GM12878 (cell line): ENCODE measurements around the gene RAD52. TPM values are rescaled to one million over a fixed set of nuclear protein-coding genes. Genes with fewer than 3 reads are reported as not detected.

ENCODE experiments used
- ATAC-seq: fragments of 200-7000 bp; cut with Tn5 transposase; 3 replicates; pipeline ENCODE4 v1.9.1; 2020; ENCODE audit warnings: mild to moderate bottlenecking, moderate library complexity
- BruUV-seq: library from RNA; stranded (reverse); fragments of 400-500 nt; replicated peaks from 2 replicates; lab custom pipeline; 2021; lab: Mats Ljungman, UMichigan
- CTCF ChIA-PET: fragments of 300-600 bp; sonication (Branson Sonifier 250); formaldehyde crosslinking; extraction: SDS; loops from one replicate; lab custom pipeline; 2021; ENCODE audit warnings: inconsistent platforms; lab: Yijun Ruan, JAX
- POLR2A ChIA-PET: fragments of 350-600 bp; formaldehyde crosslinking; extraction: SDS; loops from one replicate; lab custom pipeline; 2021; ENCODE audit warnings: inconsistent platforms; lab: Charles Lee
- RAD21 ChIA-PET: fragments of 300-600 bp; sonication (Branson Sonifier 250); formaldehyde crosslinking; loops from one replicate; lab custom pipeline; 2023; ENCODE audit warnings: antibody characterized with exemption; ENCODE audit not compliant: unreplicated experiment; lab: Charles Lee
- SMC1A ChIA-PET: fragments of 300-600 bp; sonication (Branson Sonifier 250); formaldehyde crosslinking; loops from one replicate; lab custom pipeline; 2023; ENCODE audit not compliant: unreplicated experiment, uncharacterized antibody; lab: Charles Lee
- DNase-seq: peaks from one replicate; pipeline ENCODE4 v3.0.0-alpha.2; 2011; ENCODE audit warnings: low read depth, low spot score
- FAIRE-seq: peaks from 3 replicates; lab custom pipeline; 2011; peaks lifted over from hg19 to GRCh38; lab: Jason Lieb, UNC
- H2AFZ ChIP-seq: 2 replicates; pipeline ENCODE4 v1.6.0; 2011; ENCODE audit warnings: low read depth, low read length, control low read depth; ENCODE audit not compliant: control insufficient read depth
- H3K27ac ChIP-seq: 2 replicates; pipeline ENCODE4 v1.5.1; 2011; ENCODE audit warnings: control low read depth; ENCODE audit not compliant: control insufficient read depth, insufficient read depth
- H3K27me3 ChIP-seq, 2 experiments: replicated peaks in 1 of 2; 2 replicates each; pipeline versions ENCODE4 v1.6.0 to v1.6.1; 2011; ENCODE audit warnings: low read length in 1 of 2; ENCODE audit not compliant: control insufficient read depth in 2 of 2, insufficient read depth in 2 of 2
- H3K36me3 ChIP-seq, 2 experiments: 2 replicates each; pipeline ENCODE4 v1.5.1; 2011; ENCODE audit warnings: low read length in 1 of 2; ENCODE audit not compliant: control insufficient read depth in 2 of 2, insufficient read depth in 2 of 2
- H3K4me1 ChIP-seq: 2 replicates; pipeline ENCODE4 v1.6.1; 2011; ENCODE audit warnings: mild to moderate bottlenecking, low read length, moderate library complexity, mixed read lengths; ENCODE audit not compliant: control insufficient read depth, insufficient read depth
- H3K4me2 ChIP-seq: 2 replicates; pipeline ENCODE4 v1.6.0; 2011; ENCODE audit warnings: control low read depth; ENCODE audit not compliant: control insufficient read depth, insufficient read depth
- H3K4me3 ChIP-seq: fragments of 200-600 bp; sonication (generic); 2 replicates; pipeline ENCODE4 v1.5.1; 2016
- H3K79me2 ChIP-seq: 2 replicates; pipeline ENCODE4 v1.6.0; 2011; ENCODE audit warnings: low read length; ENCODE audit not compliant: control insufficient read depth, insufficient read depth
- H3K9ac ChIP-seq: 2 replicates; pipeline ENCODE4 v1.8.0; 2011; ENCODE audit warnings: low read length, control low read depth, mixed read lengths; ENCODE audit not compliant: control insufficient read depth, insufficient read depth
- H3K9me3 ChIP-seq: replicated peaks from 3 replicates; pipeline ENCODE4 v1.5.1; 2011; ENCODE audit warnings: mild to moderate bottlenecking, low read length; ENCODE audit not compliant: control insufficient read depth, insufficient read depth
- H4K20me1 ChIP-seq: 2 replicates; pipeline ENCODE4 v1.6.0; 2011; ENCODE audit not compliant: control insufficient read depth, insufficient read depth
- SMAD1 ChIP-seq: fragments of 450-650 bp; IDR thresholded peaks from 2 replicates; pipeline ENCODE4 v1.6.1; 2018; ENCODE audit warnings: mild to moderate bottlenecking, low read depth; ENCODE audit not compliant: partially characterized antibody
- STAT3 ChIP-seq: IDR thresholded peaks from 2 replicates; pipeline ENCODE4 v1.6.1; 2011; ENCODE audit warnings: low read depth, low read length, improper control_type of control experiment
- ZBTB4 ChIP-seq: fragments of 450-650 bp; formaldehyde crosslinking; IDR thresholded peaks from 2 replicates; pipeline ENCODE4 v1.4.0; 2022; ENCODE audit warnings: mild to moderate bottlenecking, moderate library complexity
- ZNF384 ChIP-seq: IDR thresholded peaks from 2 replicates; pipeline ENCODE4 v1.6.1; 2012; ENCODE audit warnings: low read depth, mild to moderate bottlenecking, low read length, improper control_type of control experiment, borderline replicate concordance
- WGBS: methylation state at CpG from one replicate; pipeline ENCODE4 v1.1.6; 2016; ENCODE audit warnings: low lambda C conversion rate; ENCODE audit not compliant: insufficient replicate concordance, insufficient coverage; ENCODE audit errors: missing lambda C conversion rate; 5-methylcytosine and 5-hydroxymethylcytosine counted together
- in situ Hi-C: fragments of 300-500 bp; cut with MboI; formaldehyde crosslinking; loops from 9 replicates; pipeline ENCODE4 v1.14.3; 2018; ENCODE audit warnings: mixed read lengths
- intact Hi-C: fragments of 100-400 bp; cut with micrococcal nuclease; formaldehyde crosslinking; loops from one replicate; pipeline ENCODE4 v1.14.2; 2022; ENCODE audit not compliant: unreplicated experiment
- polyA plus RNA-seq, 11 experiments: library from polyadenylated mRNA; depleted of rRNA in 4 of 11; unstranded in 6 of 11; stranded (reverse) in 5 of 11; fragments of >200 nt; fragmentation: Nextera tagmentation in 4 of 11; fragmentation: Illumina TruSeq in 1 of 11; extraction: Ambion mirVana in 4 of 11; extraction: Trizol in 1 of 11; gene quantifications; 1 replicate in 1 of 11; 2 replicates in 10 of 11; pipeline versions ENCODE4 v1.2.1 to v1.2.3, GENCODE V29; 2011 to 2016; ENCODE audit warnings: inconsistent platforms in 2 of 11, missing spikeins in 2 of 11, low read depth in 1 of 11
- total RNA-seq, 4 experiments: library from RNA; depleted of rRNA in 3 of 4; stranded (reverse); fragments of >200 nt in 3 of 4; fragmentation: Illumina TruSeq in 1 of 4; extraction: Trizol in 1 of 4; gene quantifications; 2 replicates each; pipeline versions ENCODE4 v1.2.1 to v1.2.3, GENCODE V29; 2013 to 2021

RAD52 gene
- total and polyA plus RNA-seq, 10 of the 15 experiments (the other 5 are each of a cell fraction or from before 2014, with no cell fraction given), result 2.0 to 15.7 (median 8.9) TPM

GRCh38 chr12:916240-916639 is 33.3 kb downstream of the RAD52 start:
- Histone ChIP-seq H3K36me3 (peaks cover 11 to 33% of the 10 kb centered on the region in 2 experiments), H3K4me2 (no peak overlapping the region)
- in situ Hi-C loops, result no loop called here

More at GRCh38 chr12:916240-916639, 33.3 kb downstream of the RAD52 start:
- 13% methylated on average over 27 of the region's 27 CpGs for WGBS
- FAIRE-seq (no peak), DNase-seq (no peak), ATAC-seq (no peak)
- no TSS peak for BruUV-seq
- Histone ChIP-seq H3K9me3 (no peaks in the 10 kb centered on the region), H3K9ac (no peak overlapping the region), H3K4me1 (no peaks in the 10 kb centered on the region), H3K79me2 (no peaks in the 10 kb centered on the region), H3K27me3 (no peaks in the 10 kb centered on the region), H3K27ac (no peak overlapping the region), H2AFZ (no peak overlapping the region), H4K20me1 (no peaks in the 10 kb centered on the region), H3K4me3 (no peak overlapping the region)
- CTCF ChIA-PET, result no interaction called here
- TF ChIP-seq ZBTB4 (CRISPR knock-in tag) (no peak), SMAD1 (no peak), ZNF384 (no peak), STAT3 (no peak)
- RAD21 ChIA-PET, result no interaction called here
- intact Hi-C loops, result no loop called here
- SMC1A ChIA-PET, result no interaction called here
- POLR2A ChIA-PET, result no interaction called here
